Measurements from ENCODE around the gene PGLYRP1. TPM values are rescaled to one million over a fixed set of nuclear protein-coding genes. Genes with fewer than 3 reads are reported as not detected.

The PGLYRP1 gene
- total RNA-seq, 2 experiments from 2014 or later: not detected

DNA sequence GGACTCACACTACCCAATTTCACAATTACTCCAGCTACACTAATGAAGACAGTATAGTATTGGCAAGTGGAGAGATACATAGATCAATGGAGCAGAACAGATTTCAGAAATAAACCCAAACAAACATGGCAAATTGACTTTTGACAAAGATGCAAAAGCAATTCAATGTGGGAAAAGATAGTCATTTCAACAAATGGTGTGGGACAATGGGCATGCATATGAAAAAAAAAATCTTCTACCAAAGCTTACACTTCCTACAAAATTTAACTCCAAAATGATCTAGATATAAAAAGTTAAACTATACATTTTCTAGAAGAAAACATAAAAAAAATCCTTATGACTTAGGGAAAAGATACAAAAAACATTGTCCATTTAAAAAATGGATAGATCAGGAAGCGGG lies 20.7 kb upstream of the PGLYRP1 start:
- CTCF ChIA-PET: interaction anchor here (1.2 kb wide), 1 partner anchor 15 kb away, joined by 4 read pairs; no protein-coding TSS in a partner anchor
- no peaks in the 10 kb centered on the region for H3K36me3 Mint-ChIP-seq (ENCODE audit: low read depth)
- H3K9me3 Mint-ChIP-seq: peaks cover 2% of the 10 kb centered on the region
- no peak for DNase-seq
- no peaks in the 10 kb centered on the region for H3K4me1 Mint-ChIP-seq
- no peak overlapping the region for H3K4me3 Mint-ChIP-seq
- H3K27me3 Mint-ChIP-seq: peaks cover 55% of the 10 kb centered on the region
- no peak overlapping the region for H3K27ac Mint-ChIP-seq
- POLR2A ChIA-PET: no interaction called here

DNA sequence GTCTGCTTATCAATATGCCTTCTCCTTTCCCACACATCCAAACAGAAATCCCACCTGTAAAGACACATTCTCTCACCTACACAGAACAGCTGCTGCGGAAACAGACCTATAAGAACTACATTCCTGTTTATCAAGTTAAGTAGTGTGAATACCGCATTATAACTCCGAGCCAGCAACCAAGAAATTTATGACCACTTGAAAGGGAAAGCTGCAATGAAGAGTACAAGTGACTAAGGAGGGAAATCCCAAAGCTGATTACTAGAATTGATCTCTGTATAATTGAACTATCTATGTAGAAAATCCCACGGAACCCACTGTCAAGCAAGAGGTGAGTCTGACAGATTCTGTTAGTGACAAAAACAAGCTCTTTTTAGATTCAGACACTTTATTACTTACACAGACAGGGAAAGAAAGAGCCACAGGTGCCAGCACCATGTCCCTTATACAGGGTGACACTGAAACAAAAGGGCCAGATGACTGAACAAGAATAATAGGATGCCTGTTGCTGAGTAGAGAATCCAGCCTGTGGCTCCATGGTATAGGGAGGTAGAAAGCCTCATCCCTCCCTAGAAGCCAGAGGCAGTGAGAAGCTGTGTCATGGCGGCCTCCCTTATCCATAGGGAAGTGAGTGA lies 19.5 kb upstream of the PGLYRP1 start:
- H3K27me3 Mint-ChIP-seq: peaks cover 44% of the 10 kb centered on the region
- peaks cover 2% of the 10 kb centered on the region for H3K9me3 Mint-ChIP-seq
- ChIA-PET POLR2A (interaction anchor here (0.6 kb wide), 1 partner anchor 13 kb away, joined by 5 read pairs; no protein-coding TSS in a partner anchor), CTCF (interaction anchor here (1.2 kb wide), 2 partner anchors 10 to 14 kb away, joined by 3 to 4 read pairs; no protein-coding TSS in a partner anchor)
- no peak for DNase-seq
- no peaks in the 10 kb centered on the region for H3K4me1 Mint-ChIP-seq
- no peak overlapping the region for H3K27ac Mint-ChIP-seq
- no peak overlapping the region for H3K4me3 Mint-ChIP-seq
- H3K36me3 Mint-ChIP-seq (ENCODE audit: low read depth): no peaks in the 10 kb centered on the region

DNA sequence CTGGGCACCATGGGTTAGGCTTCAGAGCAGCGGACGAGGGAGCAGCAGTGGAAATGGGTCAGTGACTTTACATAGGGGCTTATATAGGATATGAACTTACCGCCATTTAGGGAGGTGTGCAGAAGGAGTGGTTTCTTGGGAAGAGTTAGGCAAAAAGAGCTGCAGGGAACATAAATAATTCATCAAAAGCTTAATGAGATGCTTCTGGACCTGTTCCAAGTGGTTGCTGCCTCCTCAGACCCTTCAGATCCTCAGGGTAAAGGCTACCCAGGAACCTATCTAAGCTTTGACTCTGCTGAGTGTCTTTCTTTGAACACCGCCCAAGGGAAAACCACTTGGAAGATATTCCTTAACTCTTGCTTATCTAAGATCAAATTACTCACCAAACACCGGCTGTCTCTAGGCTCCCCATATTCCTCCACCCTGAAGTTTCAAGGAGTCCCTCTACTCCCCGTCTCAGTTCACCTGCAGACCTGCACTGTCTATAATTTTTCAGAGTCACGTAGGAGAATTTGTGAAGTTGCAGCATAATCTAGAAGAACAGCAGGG lies 18.2 kb upstream of the PGLYRP1 start, which contains the start of gene IGFL4:
TSS of gene IGFL4 (minus strand) at position 51 of the 549 bp plus-strand sequence. CDS start at position 11, 40 bp downstream.
- no peak within 1 kb of the TSS for H3K27ac Mint-ChIP-seq
- CTCF ChIA-PET: interaction anchor here (0.6 to 1.6 kb wide), 7 partner anchors 11 to 459 kb away, joined by 3 to 5 read pairs (median 3); no protein-coding TSS in a partner anchor
- H3K4me1 Mint-ChIP-seq: no peaks in the 10 kb centered on the region
- no peak within 1 kb of the TSS for H3K4me3 Mint-ChIP-seq
- POLR2A ChIA-PET: no interaction called here
- DNase-seq: no peak
- H3K9me3 Mint-ChIP-seq: peaks cover 2% of the 10 kb centered on the region
- peaks cover 33% of the 10 kb centered on the region for H3K27me3 Mint-ChIP-seq
- no peaks in the 10 kb centered on the region for H3K36me3 Mint-ChIP-seq (ENCODE audit: low read depth)

DNA sequence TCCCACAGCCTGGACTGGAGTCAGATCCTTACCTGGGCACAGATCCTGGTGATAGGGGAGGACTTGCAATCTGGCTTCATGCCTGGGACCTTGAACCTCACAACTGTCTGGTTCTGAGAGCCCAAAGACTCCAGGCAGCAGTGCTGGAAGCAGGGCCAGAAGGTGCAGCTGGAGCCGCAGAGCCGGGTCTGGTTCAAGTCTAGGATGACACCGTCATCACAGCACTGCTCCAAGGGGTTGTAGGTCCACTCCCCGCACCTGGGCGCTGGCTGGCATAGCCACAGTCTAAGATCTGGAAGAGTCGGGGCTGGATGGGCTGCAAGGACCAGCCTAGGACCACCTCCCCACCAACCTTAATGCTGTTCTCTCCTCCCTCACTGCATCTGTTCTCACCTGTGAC lies 17.3 kb upstream of the PGLYRP1 start:
- no peak for DNase-seq
- CTCF ChIA-PET: interaction anchor here (0.7 to 1.6 kb wide), 5 partner anchors 11 to 39 kb away, joined by 3 to 4 read pairs (median 3); no protein-coding TSS in a partner anchor
- Mint-ChIP-seq H3K9me3 (peaks cover 2% of the 10 kb centered on the region), H3K4me3 (no peak overlapping the region), H3K36me3 (ENCODE audit: low read depth) (no peaks in the 10 kb centered on the region), H3K27me3 (peaks cover 29% of the 10 kb centered on the region), H3K4me1 (no peaks in the 10 kb centered on the region), H3K27ac (no peak overlapping the region)
- POLR2A ChIA-PET: no interaction called here

DNA sequence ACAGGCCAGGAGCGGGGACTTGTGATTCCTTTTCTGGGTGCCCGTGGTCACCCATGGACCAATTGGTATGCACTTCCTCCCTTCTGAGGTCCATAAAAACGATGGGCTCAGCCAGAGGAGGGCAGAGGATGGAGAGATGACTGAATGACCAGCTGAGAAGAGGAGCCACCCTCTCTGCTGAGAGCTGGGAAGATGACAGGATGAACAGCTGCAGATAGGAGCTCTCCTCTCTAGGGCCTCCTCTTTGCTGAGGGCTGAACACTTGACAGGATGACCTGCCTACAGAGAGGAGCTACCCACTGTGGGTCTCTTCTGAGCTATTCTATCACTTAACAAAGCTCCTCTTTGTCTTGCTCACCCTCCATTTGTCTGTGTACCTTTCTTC lies 13.9 kb upstream of the PGLYRP1 start:
- no peak overlapping the region for H3K4me3 Mint-ChIP-seq
- H3K9me3 Mint-ChIP-seq: no peaks in the 10 kb centered on the region
- CTCF ChIA-PET: no interaction called here
- DNase-seq: no peak
- no peak overlapping the region for H3K27ac Mint-ChIP-seq
- POLR2A ChIA-PET: no interaction called here
- no peaks in the 10 kb centered on the region for H3K36me3 Mint-ChIP-seq (ENCODE audit: low read depth)
- no peaks in the 10 kb centered on the region for H3K4me1 Mint-ChIP-seq
- H3K27me3 Mint-ChIP-seq: peaks cover 15% of the 10 kb centered on the region

DNA sequence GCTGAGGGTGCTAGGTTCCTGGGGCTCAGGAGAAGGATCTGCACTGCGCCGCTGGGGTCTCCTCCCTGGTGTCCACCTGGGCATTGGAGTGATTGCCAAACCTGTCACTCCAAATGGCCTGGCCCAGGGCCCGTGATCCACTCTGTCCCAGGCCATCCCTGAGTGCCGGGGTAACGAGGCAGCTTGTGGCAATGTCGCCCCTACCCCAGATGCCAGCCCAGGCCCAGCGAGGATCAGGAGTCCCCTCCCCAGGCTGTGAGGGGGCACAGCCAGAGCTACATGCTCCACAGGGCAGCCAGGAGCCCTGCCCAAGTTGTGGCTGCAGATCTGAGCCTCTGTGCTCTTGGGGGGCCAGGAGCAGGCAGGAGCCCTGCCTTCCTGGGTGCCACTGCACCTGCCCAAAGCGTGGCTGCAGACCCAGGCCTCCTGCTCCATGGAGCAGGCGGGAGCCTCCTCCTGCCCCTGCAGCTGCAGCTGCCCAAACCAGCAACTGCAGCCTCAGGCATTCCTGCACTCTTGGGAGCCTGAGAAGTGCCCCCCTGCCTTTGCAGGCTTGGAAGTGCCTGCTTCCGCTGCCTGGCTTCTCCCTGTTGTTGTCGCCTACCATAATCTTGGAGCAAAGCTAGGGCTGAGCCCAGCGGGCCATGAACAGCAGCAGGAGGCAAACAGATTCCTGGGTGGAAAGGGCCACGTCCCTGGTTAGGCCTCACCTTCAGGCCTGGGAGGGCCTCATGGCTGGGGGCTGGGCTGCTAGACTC lies 13.3 kb upstream of the PGLYRP1 start:
- Mint-ChIP-seq H3K4me1 (no peaks in the 10 kb centered on the region), H3K27ac (no peak overlapping the region), H3K9me3 (no peaks in the 10 kb centered on the region), H3K36me3 (ENCODE audit: low read depth) (no peaks in the 10 kb centered on the region), H3K27me3 (peaks cover 15% of the 10 kb centered on the region), H3K4me3 (no peak overlapping the region)
- POLR2A ChIA-PET: no interaction called here
- CTCF ChIA-PET: interaction anchor here (0.9 kb wide), 1 partner anchor 229 kb away, joined by 3 read pairs; no protein-coding TSS in a partner anchor
- DNase-seq: no peak

DNA sequence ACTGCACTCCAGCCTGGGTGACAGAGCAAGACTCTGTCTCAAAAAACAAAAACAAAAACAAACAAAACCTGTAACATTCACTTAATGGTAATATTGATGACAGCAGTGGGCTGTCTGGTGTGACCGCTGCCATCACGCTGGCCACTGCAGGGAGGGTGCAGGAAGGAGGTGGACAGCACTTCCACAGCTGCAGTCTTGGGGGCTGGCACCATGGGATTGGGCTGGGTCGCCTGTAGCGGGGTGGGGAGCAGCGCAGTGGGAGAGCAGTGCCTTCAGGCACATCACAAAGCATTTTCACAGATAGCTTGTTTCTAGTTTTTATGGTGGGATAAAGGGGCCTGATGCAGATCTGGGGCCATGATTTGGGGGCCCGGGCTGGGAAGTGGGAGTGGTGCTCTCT lies 12.7 kb upstream of the PGLYRP1 start:
- Mint-ChIP-seq H3K4me3 (no peak overlapping the region), H3K9me3 (no peaks in the 10 kb centered on the region), H3K36me3 (ENCODE audit: low read depth) (no peaks in the 10 kb centered on the region), H3K27me3 (peaks cover 12% of the 10 kb centered on the region), H3K27ac (no peak overlapping the region), H3K4me1 (no peaks in the 10 kb centered on the region)
- no peak for DNase-seq
- POLR2A ChIA-PET: no interaction called here
- CTCF ChIA-PET: interaction anchor here (0.6 to 0.9 kb wide), 2 partner anchors 229 to 1993 kb away, joined by 3 read pairs; no protein-coding TSS in a partner anchor

DNA sequence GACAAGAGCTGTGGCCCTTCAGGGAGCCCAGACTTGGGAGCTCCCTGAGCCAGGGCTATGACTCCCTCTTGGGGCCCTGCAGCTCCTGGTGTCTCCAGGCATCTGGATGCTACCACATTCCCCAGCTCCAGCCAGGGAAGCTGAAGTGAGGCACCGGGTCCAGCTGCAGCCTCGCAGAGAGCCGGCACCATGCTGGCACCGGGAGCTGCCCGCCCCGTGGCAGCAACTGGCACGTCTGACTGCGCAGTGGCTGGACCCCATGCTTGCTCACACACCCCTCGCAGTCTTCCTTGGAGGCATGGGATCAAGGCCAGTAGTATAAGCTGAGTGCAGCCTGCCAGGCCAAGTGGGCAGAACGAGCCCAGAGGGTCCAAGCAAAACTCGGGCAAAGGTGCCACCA lies 10.5 kb upstream of the PGLYRP1 start:
- Mint-ChIP-seq H3K4me3 (no peak overlapping the region), H3K27ac (no peak overlapping the region), H3K4me1 (peaks cover 2% of the 10 kb centered on the region), H3K9me3 (no peaks in the 10 kb centered on the region), H3K36me3 (ENCODE audit: low read depth) (no peaks in the 10 kb centered on the region), H3K27me3 (peaks cover 5% of the 10 kb centered on the region)
- POLR2A ChIA-PET: interaction anchor here (0.5 kb wide), 1 partner anchor 59 kb away, joined by 6 read pairs; no protein-coding TSS in a partner anchor
- CTCF ChIA-PET: interaction anchor here (1.1 to 1.4 kb wide), 2 partner anchors 17 to 44 kb away, joined by 3 read pairs; no protein-coding TSS in a partner anchor
- no peak for DNase-seq

DNA sequence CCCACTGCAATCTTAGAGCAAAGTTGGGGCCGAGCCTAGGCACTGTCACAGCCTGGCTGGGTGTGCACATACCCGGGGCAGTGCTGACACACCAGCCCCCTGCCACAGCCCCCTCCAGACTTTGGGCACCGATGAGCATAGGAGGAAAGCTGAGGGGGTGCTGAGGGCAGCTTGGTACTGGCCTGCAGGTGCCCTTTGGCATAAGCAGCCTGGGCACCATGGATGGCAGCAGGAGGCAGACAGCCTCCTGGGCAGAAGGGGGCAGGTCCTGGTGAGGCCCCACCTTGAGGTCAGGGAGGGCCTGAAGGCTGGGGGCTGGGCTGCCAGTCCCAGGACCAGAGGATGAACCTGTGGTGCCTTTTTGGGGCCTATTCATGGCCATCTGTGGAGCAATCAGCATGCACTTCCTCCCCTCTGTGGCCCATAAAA lies 9.8 kb upstream of the PGLYRP1 start:
- Mint-ChIP-seq H3K27me3 (peaks cover 5% of the 10 kb centered on the region), H3K27ac (no peak overlapping the region), H3K9me3 (no peaks in the 10 kb centered on the region), H3K36me3 (ENCODE audit: low read depth) (no peaks in the 10 kb centered on the region), H3K4me1 (peaks cover 2% of the 10 kb centered on the region), H3K4me3 (no peak overlapping the region)
- ChIA-PET POLR2A (interaction anchor here (0.6 kb wide), 1 partner anchor 1078 kb away, joined by 3 read pairs; no protein-coding TSS in a partner anchor), CTCF (interaction anchor here (1.4 to 1.8 kb wide), 2 partner anchors 45 to 233 kb away, joined by 3 to 4 read pairs; no protein-coding TSS in a partner anchor)
- no peak for DNase-seq

DNA sequence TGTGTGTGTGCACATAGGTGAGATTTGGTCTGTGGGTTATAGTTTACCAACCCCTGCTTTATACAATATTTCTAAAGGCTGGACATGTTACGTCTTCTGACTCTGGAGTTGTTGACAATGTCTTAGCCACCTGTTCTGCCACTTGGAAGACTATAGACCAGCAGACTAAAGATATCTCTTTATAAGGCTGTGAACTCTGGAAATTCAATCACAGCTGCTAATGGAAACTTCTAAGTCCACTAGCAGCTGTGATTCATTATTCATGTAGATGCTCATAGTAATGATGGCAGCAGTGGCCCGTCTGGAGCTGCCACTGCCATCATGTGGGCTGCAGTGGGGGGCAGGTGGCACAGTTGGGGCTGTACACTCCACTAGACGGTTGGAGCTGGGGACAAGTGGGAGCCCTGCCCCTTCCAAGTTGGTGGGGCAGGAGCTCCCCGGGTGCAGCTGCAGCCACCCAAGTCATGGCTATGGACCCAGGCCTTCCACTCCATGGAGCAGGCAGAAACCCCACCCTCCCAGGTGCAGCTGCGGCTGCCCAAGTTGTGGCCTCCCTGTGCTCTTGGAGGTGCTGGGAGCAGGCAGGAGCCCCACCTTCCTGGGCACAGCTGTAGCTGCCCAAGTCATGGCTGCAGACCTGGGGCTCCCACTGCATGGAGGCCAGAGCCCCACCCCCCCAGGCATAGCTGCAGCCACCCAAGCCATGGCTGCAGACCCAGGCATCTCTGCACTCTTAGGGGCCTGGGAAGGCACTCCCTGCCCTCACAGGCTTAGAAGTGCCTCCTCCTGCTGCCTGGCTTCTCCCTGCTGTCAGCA lies 9.1 kb upstream of the PGLYRP1 start:
- Mint-ChIP-seq H3K4me1 (peaks cover 2% of the 10 kb centered on the region), H3K27me3 (peaks cover 5% of the 10 kb centered on the region), H3K4me3 (no peak overlapping the region), H3K9me3 (no peaks in the 10 kb centered on the region), H3K36me3 (ENCODE audit: low read depth) (no peaks in the 10 kb centered on the region), H3K27ac (no peak overlapping the region)
- no peak for DNase-seq
- ChIA-PET CTCF (interaction anchor here (1.8 kb wide), 1 partner anchor 233 kb away, joined by 4 read pairs; no protein-coding TSS in a partner anchor), POLR2A (interaction anchor here (0.6 kb wide), 1 partner anchor 1078 kb away, joined by 3 read pairs; no protein-coding TSS in a partner anchor)

DNA sequence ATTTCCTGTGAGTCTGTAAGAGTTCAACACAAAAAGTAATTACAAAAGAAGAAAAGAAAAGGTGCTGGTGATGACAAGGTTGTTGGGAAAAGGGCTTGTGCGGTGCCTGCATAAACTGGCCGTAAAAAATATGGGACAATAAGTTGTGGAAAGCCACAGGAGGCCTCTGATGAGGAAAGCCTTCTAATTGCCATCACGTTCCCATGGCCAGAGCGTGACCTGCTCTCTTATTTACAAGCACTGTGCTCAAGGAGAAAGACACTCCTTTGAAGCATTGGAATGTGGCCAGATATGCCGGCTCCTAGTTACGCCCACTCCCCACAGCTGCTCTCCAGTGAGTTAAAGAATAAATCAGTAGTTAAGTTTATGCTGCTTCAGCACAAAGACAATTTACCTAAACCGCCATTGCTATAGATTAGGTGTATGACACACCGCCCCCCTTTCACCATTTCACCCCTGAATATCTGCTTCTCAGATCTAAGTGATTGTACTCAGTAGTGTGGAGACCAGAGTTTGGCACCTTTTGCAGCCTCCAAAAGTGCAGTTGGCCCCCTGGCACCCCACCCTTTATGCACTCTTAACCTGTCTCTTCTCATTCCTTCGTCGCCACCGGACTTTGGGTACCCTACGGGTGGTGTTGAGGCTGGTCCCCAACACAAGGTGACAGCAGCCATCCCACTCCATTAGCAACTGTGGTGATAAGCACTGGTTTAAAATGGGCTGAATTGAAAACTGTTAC lies 8.1 kb upstream of the PGLYRP1 start:
- Mint-ChIP-seq H3K27me3 (peaks cover 15% of the 10 kb centered on the region), H3K4me3 (no peak overlapping the region), H3K27ac (no peak overlapping the region), H3K4me1 (peaks cover 11% of the 10 kb centered on the region), H3K9me3 (no peaks in the 10 kb centered on the region), H3K36me3 (ENCODE audit: low read depth) (no peaks in the 10 kb centered on the region)
- DNase-seq: no peak
- ChIA-PET CTCF (interaction anchor here (1.8 kb wide), 1 partner anchor 234 kb away, joined by 4 read pairs; no protein-coding TSS in a partner anchor), POLR2A (no interaction called here)

All from activated CD4-positive, alpha-beta T cell treated with anti-CD3 and anti-CD28 coated beads, Interleukin-2, amount 10 ng/mL, durations not matched to agents 7 days and 5 days (primary cell).